ENCODE data around the gene PPP1R10. TPM values are rescaled to one million over a fixed set of nuclear protein-coding genes. Genes with fewer than 3 reads are reported as not detected.
A peak's percentile ranks its signal among the peaks of the same experiment; 100 is the strongest.

The PPP1R10 gene
- total and polyA plus RNA-seq, 2 of the 13 experiments (the other 11 are each of a cell fraction or from before 2014, with no cell fraction given): 26.3 to 38.4 TPM

- TF ChIP-seq ZNF556 (CRISPR knock-in tag; IDR thresholded peaks at IDR 0.05; ENCODE audit: borderline replicate concordance) (peak; percentile 38; the same call in 1 of the 2 replicates), ZFX (CRISPR knock-in tag; IDR thresholded peaks at IDR 0.05; ENCODE audit: low read depth) (no peak), RBM39 (IDR thresholded peaks at IDR 0.05; ENCODE audit: low read depth, low read length, poor library complexity, severe bottlenecking) (no peak), TARDBP (CRISPR knock-in tag; IDR thresholded peaks at IDR 0.05) (no peak; the same call in 1 of the 2 replicates), ZNF318 (CRISPR knock-in tag; IDR thresholded peaks at IDR 0.05) (peak; percentile 77; the same call in 1 of the 2 replicates), ZBTB14 (CRISPR knock-in tag; IDR thresholded peaks at IDR 0.05) (no peak), ZBTB37 (CRISPR knock-in tag; IDR thresholded peaks at IDR 0.05) (no peak), MAFF (IDR thresholded peaks at IDR 0.05; ENCODE audit: low read depth, low read length) (peak; percentile 96), ZNF263 (CRISPR knock-in tag; IDR thresholded peaks at IDR 0.05) (no peak), FOXC1 (CRISPR knock-in tag; IDR thresholded peaks at IDR 0.05; ENCODE audit: borderline replicate concordance) (no peak), NR2F6 (IDR thresholded peaks at IDR 0.05) (no peak), NR2F6 (CRISPR knock-in tag; IDR thresholded peaks at IDR 0.05) (no peak), ZNF350 (CRISPR knock-in tag; IDR thresholded peaks at IDR 0.05; ENCODE audit: borderline replicate concordance, low read depth) (no peak), ZNF280B (CRISPR knock-in tag; IDR thresholded peaks at IDR 0.05; ENCODE audit: borderline replicate concordance) (no peak), ZZZ3 (CRISPR knock-in tag; IDR thresholded peaks at IDR 0.05; ENCODE audit: borderline replicate concordance) (0 out of 2 replicates have a peak, but pooled peaks have one; percentile 33), ZNF572 (CRISPR knock-in tag; IDR thresholded peaks at IDR 0.05) (no peak)
These were observed 859 bp downstream of the PPP1R10 start (continued) for GRCh38 chr6:30615958-30616810.
